Measurements from ENCODE around the gene PDE4D. TPM values are rescaled to one million over a fixed set of nuclear protein-coding genes. Genes with fewer than 3 reads are reported as not detected.
"Not testable (repeated sequence)": the region's sequence is repeated elsewhere in the genome, so short reads cannot be mapped to it uniquely, and the experiment has no call there.

Gene PDE4D
- total RNA-seq, 1 experiment from 2014 or later: 2.1 TPM

- H3K27ac Mint-ChIP-seq: no peak overlapping the region
- Histone ChIP-seq H4K20me1 (ENCODE audit: control insufficient read depth, insufficient read depth, insufficient read length) (no peaks in the 10 kb centered on the region), H3K79me1 (ENCODE audit: insufficient read depth, low read depth, low read length, poor library complexity, severe bottlenecking) (no peaks in the 10 kb centered on the region), H2BK5ac (ENCODE audit: insufficient read length, low read length) (no peak overlapping the region), H3K27me3 (ENCODE audit: insufficient read depth, low read length) (no peaks in the 10 kb centered on the region), H3K79me2 (ENCODE audit: insufficient read depth, low read length) (no peaks in the 10 kb centered on the region), H3K4ac (ENCODE audit: low read depth, low read length) (no peak overlapping the region), H2BK15ac (ENCODE audit: low read depth, low read length) (no peak overlapping the region), H2AFZ (ENCODE audit: low read length) (no peak overlapping the region), H3T11ph (ENCODE audit: low read length) (no peak overlapping the region), H2AK5ac (ENCODE audit: insufficient read length, low read length) (no peak overlapping the region), H3K18ac (ENCODE audit: insufficient read length, low read depth, low read length) (no peak overlapping the region), H3K14ac (ENCODE audit: insufficient read depth, low read length) (no peak overlapping the region), H3K4me2 (ENCODE audit: insufficient read depth, insufficient read length, low read length) (no peak overlapping the region), H3K23me2 (ENCODE audit: insufficient read length, low read depth, low read length, poor library complexity, severe bottlenecking) (no peaks in the 10 kb centered on the region), H3K27ac (ENCODE audit: insufficient read length, low read depth, low read length) (no peak overlapping the region), H2BK120ac (ENCODE audit: low read depth, low read length, poor library complexity, severe bottlenecking) (no peak overlapping the region), H3K56ac (ENCODE audit: insufficient read length, low read depth, low read length) (no peak overlapping the region), H3K9me3 (ENCODE audit: control insufficient read depth, low read depth, low read length) (no peaks in the 10 kb centered on the region), H4K91ac (ENCODE audit: insufficient read length, low read depth, low read length) (no peak overlapping the region), H2BK12ac (ENCODE audit: insufficient read length, low read depth, low read length) (no peak overlapping the region), H4K5ac (ENCODE audit: insufficient read length, low read depth, low read length) (no peak overlapping the region), H3K23ac (ENCODE audit: insufficient read length, low read depth, low read length) (no peak overlapping the region), H4K8ac (replicated peaks; ENCODE audit: insufficient read length, low read depth, low read length) (no peak overlapping the region), H3K4me1 (ENCODE audit: insufficient read depth, low read length) (no peaks in the 10 kb centered on the region; the same call in 1 of the 2 replicates), H2BK20ac (ENCODE audit: low read depth, low read length, poor library complexity, severe bottlenecking) (no peak overlapping the region), H3K9ac (ENCODE audit: extremely low read depth, insufficient read length, low read length) (no peak overlapping the region)
- H3K4me1 Mint-ChIP-seq: peaks cover 5% of the 10 kb centered on the region in 2 experiments
- no peak for TF ChIP-seq CTCF (conservative IDR thresholded peaks at IDR 0.05)
- WGBS (ENCODE audit: extremely low coverage, insufficient read length, low lambda C conversion rate): no CpG with 5 or more reads among the region's 3 CpGs
- H3K4me3 Mint-ChIP-seq: no peak overlapping the region
- H3K36me3 Mint-ChIP-seq (ENCODE audit: insufficient read depth in 1 of 3, low read depth in 3 of 3): no peaks in the 10 kb centered on the region; a peak in 2 of 7 replicates
- no peaks in the 10 kb centered on the region; the same call in 1 of the 2 replicates for H3K27me3 Mint-ChIP-seq (ENCODE audit: low read depth)
- peaks cover 0 to 2% of the 10 kb centered on the region in 2 experiments; a peak in 2 of 5 replicates for H3K9me3 Mint-ChIP-seq
- DNase-seq: no peak
Observed at GRCh38 chr5:59312223-59312622, 581.3 kb downstream of the PDE4D start.

GRCh38 chr5:59308685-59309084, 584.8 kb downstream of the PDE4D start:
- H2BK120ac ChIP-seq (ENCODE audit: low read depth, low read length, poor library complexity, severe bottlenecking); H4K8ac ChIP-seq (replicated peaks; ENCODE audit: insufficient read length, low read depth, low read length); H2BK15ac ChIP-seq (ENCODE audit: low read depth, low read length); H3K79me1 ChIP-seq (ENCODE audit: insufficient read depth, low read depth, low read length, poor library complexity, severe bottlenecking); H4K5ac ChIP-seq (ENCODE audit: insufficient read length, low read depth, low read length); H3K18ac ChIP-seq (ENCODE audit: insufficient read length, low read depth, low read length); H3K14ac ChIP-seq (ENCODE audit: insufficient read depth, low read length); H3K4me3 Mint-ChIP-seq; H3K23ac ChIP-seq (ENCODE audit: insufficient read length, low read depth, low read length); H2BK12ac ChIP-seq (ENCODE audit: insufficient read length, low read depth, low read length); H2BK20ac ChIP-seq (ENCODE audit: low read depth, low read length, poor library complexity, severe bottlenecking); H3K79me2 ChIP-seq (ENCODE audit: insufficient read depth, low read length); H3K4ac ChIP-seq (ENCODE audit: low read depth, low read length); H3K4me1 ChIP-seq (ENCODE audit: insufficient read depth, low read length); H3K4me2 ChIP-seq (ENCODE audit: insufficient read depth, insufficient read length, low read length); H3K36me3 Mint-ChIP-seq (ENCODE audit: insufficient read depth in 1 of 3, low read depth in 3 of 3); H3K23me2 ChIP-seq (ENCODE audit: insufficient read length, low read depth, low read length, poor library complexity, severe bottlenecking); H3K27me3 Mint-ChIP-seq (ENCODE audit: low read depth); H3K9ac ChIP-seq (ENCODE audit: extremely low read depth, insufficient read length, low read length); H2BK5ac ChIP-seq (ENCODE audit: insufficient read length, low read length); H2AK5ac ChIP-seq (ENCODE audit: insufficient read length, low read length); H3K27ac ChIP-seq (ENCODE audit: insufficient read length, low read depth, low read length); H4K91ac ChIP-seq (ENCODE audit: insufficient read length, low read depth, low read length); H3K4me1 Mint-ChIP-seq; H3K27me3 ChIP-seq (ENCODE audit: insufficient read depth, low read length); H3K56ac ChIP-seq (ENCODE audit: insufficient read length, low read depth, low read length); H2AFZ ChIP-seq (ENCODE audit: low read length); DNase-seq; H3T11ph ChIP-seq (ENCODE audit: low read length); H3K9me3 ChIP-seq (ENCODE audit: control insufficient read depth, low read depth, low read length); H4K20me1 ChIP-seq (ENCODE audit: control insufficient read depth, insufficient read depth, insufficient read length); H3K9me3 Mint-ChIP-seq: not testable (repeated sequence)
- no CpG with 5 or more reads among the region's 2 CpGs for WGBS (ENCODE audit: extremely low coverage, insufficient read length, low lambda C conversion rate)
- peak overlapping the region in 1 of 3 experiments; percentile 70; a peak in 1 of 7 replicates for H3K27ac Mint-ChIP-seq
